H9 (cell line): ENCODE measurements around the gene ARHGAP25. TPM values are rescaled to one million over a fixed set of nuclear protein-coding genes. Genes with fewer than 3 reads are reported as not detected.

Experiments
- DNase-seq: peaks from one replicate; pipeline ENCODE4 v3.0.0-alpha.2; 2017
- H2AFZ ChIP-seq: one replicate; pipeline ENCODE4 v1.6.1; 2013; ENCODE audit warnings: mild to moderate bottlenecking, low read length, control low read depth, moderate library complexity
- H2AK5ac ChIP-seq: 2 replicates; pipeline ENCODE4 v1.6.1; 2013; ENCODE audit warnings: low read length, control low read depth, mixed read lengths; ENCODE audit not compliant: insufficient read length
- H2BK120ac ChIP-seq: one replicate; pipeline ENCODE4 v1.6.1; 2013; ENCODE audit warnings: low read depth, mild to moderate bottlenecking, low read length, control low read depth, inconsistent platforms; ENCODE audit not compliant: poor library complexity, severe bottlenecking
- H2BK12ac ChIP-seq: 2 replicates; pipeline ENCODE4 v1.6.1; 2013; ENCODE audit warnings: low read length, control low read depth, mixed read lengths, low read depth; ENCODE audit not compliant: insufficient read length
- H2BK15ac ChIP-seq: 2 replicates; pipeline ENCODE4 v1.6.1; 2013; ENCODE audit warnings: low read depth, low read length, control low read depth
- H2BK20ac ChIP-seq: one replicate; pipeline ENCODE4 v1.6.1; 2013; ENCODE audit warnings: low read depth, mild to moderate bottlenecking, low read length, control low read depth, inconsistent platforms; ENCODE audit not compliant: poor library complexity, severe bottlenecking
- H2BK5ac ChIP-seq: 2 replicates; pipeline ENCODE4 v1.6.1; 2013; ENCODE audit warnings: low read length, control low read depth, mixed read lengths; ENCODE audit not compliant: insufficient read length
- H3K14ac ChIP-seq: 2 replicates; pipeline ENCODE4 v1.6.1; 2013; ENCODE audit warnings: low read length, control low read depth; ENCODE audit not compliant: insufficient read depth
- H3K18ac ChIP-seq: 2 replicates; pipeline ENCODE4 v1.6.1; 2013; ENCODE audit warnings: low read depth, mild to moderate bottlenecking, mixed read lengths, low read length, control low read depth; ENCODE audit not compliant: insufficient read length
- H3K23ac ChIP-seq: 2 replicates; pipeline ENCODE4 v1.6.1; 2013; ENCODE audit warnings: low read length, control low read depth, mixed read lengths, low read depth; ENCODE audit not compliant: insufficient read length
- H3K23me2 ChIP-seq: 2 replicates; pipeline ENCODE4 v1.6.1; 2013; ENCODE audit warnings: low read depth, mild to moderate bottlenecking, mixed read lengths, low read length, control low read depth; ENCODE audit not compliant: insufficient read length, poor library complexity, severe bottlenecking
- H3K27ac ChIP-seq: 2 replicates; pipeline ENCODE4 v1.5.1; 2013; ENCODE audit warnings: low read length, control low read depth, mixed read lengths, low read depth; ENCODE audit not compliant: insufficient read length
- H3K27me3 ChIP-seq: 2 replicates; pipeline ENCODE4 v1.6.1; 2013; ENCODE audit warnings: low read length, control low read depth, inconsistent platforms; ENCODE audit not compliant: insufficient read depth
- H3K4ac ChIP-seq: 2 replicates; pipeline ENCODE4 v1.6.1; 2013; ENCODE audit warnings: low read depth, mild to moderate bottlenecking, control low read depth, inconsistent platforms, low read length, moderate library complexity
- H3K4me1 ChIP-seq: 2 replicates; pipeline ENCODE4 v1.6.1; 2013; ENCODE audit warnings: low read length, control low read depth, inconsistent platforms; ENCODE audit not compliant: insufficient read depth
- H3K4me2 ChIP-seq: 2 replicates; pipeline ENCODE4 v1.6.1; 2013; ENCODE audit warnings: low read length, control low read depth, mixed read lengths; ENCODE audit not compliant: insufficient read length, insufficient read depth
- H3K56ac ChIP-seq: 2 replicates; pipeline ENCODE4 v1.6.1; 2013; ENCODE audit warnings: low read depth, mild to moderate bottlenecking, mixed read lengths, low read length, control low read depth; ENCODE audit not compliant: insufficient read length
- H3K79me1 ChIP-seq: 2 replicates; pipeline ENCODE4 v1.6.1; 2013; ENCODE audit warnings: low read depth, mild to moderate bottlenecking, moderate library complexity, low read length, control low read depth, inconsistent platforms; ENCODE audit not compliant: insufficient read depth, poor library complexity, severe bottlenecking
- H3K79me2 ChIP-seq: 2 replicates; pipeline ENCODE4 v1.6.1; 2013; ENCODE audit warnings: low read length, control low read depth, inconsistent platforms; ENCODE audit not compliant: insufficient read depth
- H3K9ac ChIP-seq: 2 replicates; pipeline ENCODE4 v1.6.1; 2013; ENCODE audit warnings: low read length, control low read depth, mixed read lengths; ENCODE audit not compliant: insufficient read length; ENCODE audit errors: extremely low read depth
- H3K9me3 ChIP-seq: one replicate; pipeline ENCODE4 v1.6.1; 2013; ENCODE audit warnings: low read depth, low read length, inconsistent platforms; ENCODE audit not compliant: control insufficient read depth
- H3T11ph ChIP-seq: one replicate; pipeline ENCODE4 v1.6.1; 2013; ENCODE audit warnings: mild to moderate bottlenecking, low read length, control low read depth, inconsistent platforms
- H4K20me1 ChIP-seq: one replicate; pipeline ENCODE4 v1.6.1; 2013; ENCODE audit not compliant: control insufficient read depth, insufficient read length, insufficient read depth
- H4K5ac ChIP-seq: 2 replicates; pipeline ENCODE4 v1.6.1; 2013; ENCODE audit warnings: low read depth, mild to moderate bottlenecking, mixed read lengths, low read length, control low read depth; ENCODE audit not compliant: insufficient read length
- H4K8ac ChIP-seq: replicated peaks from 2 replicates; pipeline ENCODE4 v1.6.1; 2013; ENCODE audit warnings: low read length, control low read depth, mixed read lengths, low read depth; ENCODE audit not compliant: insufficient read length
- H4K91ac ChIP-seq: 2 replicates; pipeline ENCODE4 v1.6.1; 2013; ENCODE audit warnings: low read depth, mild to moderate bottlenecking, moderate library complexity, mixed read lengths, low read length, control low read depth; ENCODE audit not compliant: insufficient read length
- H3K27ac Mint-ChIP-seq, 3 experiments: 2 replicates in 2 of 3; 3 replicates in 1 of 3; pipeline ENCODE4 v1.8.0; 2020 to 2021; ENCODE audit warnings: mixed read lengths in 3 of 3, mild to moderate bottlenecking in 1 of 3, moderate library complexity in 1 of 3
- H3K27me3 Mint-ChIP-seq: 2 replicates; pipeline ENCODE4 v1.8.0; 2021; ENCODE audit warnings: low read depth, mild to moderate bottlenecking, moderate library complexity, mixed read lengths
- H3K36me3 Mint-ChIP-seq, 3 experiments: 2 replicates in 2 of 3; 3 replicates in 1 of 3; pipeline ENCODE4 v1.8.0; 2020 to 2021; ENCODE audit warnings: low read depth in 3 of 3, mixed read lengths in 3 of 3; ENCODE audit not compliant: insufficient read depth in 1 of 3
- H3K4me1 Mint-ChIP-seq, 2 experiments: 2 replicates each; pipeline ENCODE4 v1.8.0; 2020; ENCODE audit warnings: mixed read lengths in 2 of 2
- H3K4me3 Mint-ChIP-seq, 2 experiments: 2 replicates in 1 of 2; 3 replicates in 1 of 2; pipeline ENCODE4 v1.8.0; 2020 to 2021; ENCODE audit warnings: mild to moderate bottlenecking in 2 of 2, mixed read lengths in 2 of 2, moderate library complexity in 1 of 2
- H3K9me3 Mint-ChIP-seq, 2 experiments: 2 replicates in 1 of 2; 3 replicates in 1 of 2; pipeline ENCODE4 v1.8.0; 2020; ENCODE audit warnings: mild to moderate bottlenecking in 2 of 2, mixed read lengths in 2 of 2, moderate library complexity in 1 of 2
- CTCF ChIP-seq: fragments of 200-600 bp; sonication (generic); conservative IDR thresholded peaks from 3 replicates; pipeline ENCODE4 v1.8.0; 2021; ENCODE audit warnings: antibody characterized with exemption, mild to moderate bottlenecking
- WGBS: extraction: QIAGEN DNeasy Blood & Tissue Kit; methylation state at CpG from one replicate; pipeline ENCODE4 v1.1.7; 2013; ENCODE audit warnings: missing lambda C conversion rate, low lambda C conversion rate, mixed read lengths; ENCODE audit not compliant: insufficient read length; ENCODE audit errors: extremely low coverage; 5-methylcytosine and 5-hydroxymethylcytosine counted together
- total RNA-seq: library from RNA; stranded (reverse); gene quantifications from 2 replicates; pipeline ENCODE4 v1.2.1, GENCODE V29; 2021

Gene ARHGAP25
- total RNA-seq, 1 experiment from 2014 or later: 1.3 TPM

DNA sequence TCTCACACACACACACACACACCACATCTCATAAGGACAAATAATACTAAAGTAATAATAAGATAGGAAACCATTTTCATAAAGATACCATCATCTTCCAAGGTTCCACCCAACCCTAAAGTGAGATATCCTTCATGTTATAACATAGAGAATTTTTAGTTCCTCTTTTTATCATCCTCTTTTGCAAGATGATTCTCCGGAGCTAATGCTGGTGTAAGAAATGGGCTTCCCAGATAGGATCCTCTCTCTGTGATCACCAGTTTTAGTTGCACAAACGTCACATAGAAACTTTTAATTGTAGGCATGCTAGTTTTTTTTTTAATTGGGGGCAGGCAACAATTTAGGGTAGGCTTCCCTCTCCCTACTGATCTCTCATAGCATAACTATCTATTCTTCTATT lies 49.6 kb downstream of the ARHGAP25 start:
- Histone ChIP-seq H3K27me3 (no peaks in the 10 kb centered on the region), H3K79me1 (no peaks in the 10 kb centered on the region), H3K4ac (no peak overlapping the region), H4K20me1 (no peaks in the 10 kb centered on the region), H2BK12ac (no peak overlapping the region), H2BK5ac (no peak overlapping the region), H3K14ac (no peak overlapping the region), H3K56ac (no peak overlapping the region), H3K9ac (no peak overlapping the region), H3K79me2 (no peaks in the 10 kb centered on the region), H2AK5ac (no peak overlapping the region), H2BK20ac (no peak overlapping the region), H3K9me3 (no peaks in the 10 kb centered on the region), H2AFZ (no peak overlapping the region), H4K91ac (no peak overlapping the region), H3K27ac (no peak overlapping the region), H4K5ac (no peak overlapping the region), H2BK120ac (no peak overlapping the region), H4K8ac (no peak overlapping the region), H3K4me1 (no peaks in the 10 kb centered on the region), H3K4me2 (no peak overlapping the region), H2BK15ac (no peak overlapping the region), H3K18ac (no peak overlapping the region), H3K23ac (no peak overlapping the region), H3T11ph (no peak overlapping the region), H3K23me2 (no peaks in the 10 kb centered on the region)
- no peaks in the 10 kb centered on the region for H3K9me3 Mint-ChIP-seq
- TF ChIP-seq CTCF: no peak
- H3K27ac Mint-ChIP-seq: no peak overlapping the region
- no peak overlapping the region for H3K4me3 Mint-ChIP-seq
- DNase-seq: no peak
- H3K4me1 Mint-ChIP-seq: no peaks in the 10 kb centered on the region
- H3K27me3 Mint-ChIP-seq: no peaks in the 10 kb centered on the region; the same call in 1 of the 2 replicates
- no CpG with 5 or more reads among the region's 2 CpGs for WGBS
- H3K36me3 Mint-ChIP-seq: no peaks in the 10 kb centered on the region
